Measurements from ENCODE around the gene AMIGO3.

The AMIGO3 gene

GRCh38 chr3:49721896-49722781, 2.7 kb upstream of the AMIGO3 start:
- H3K4me3 ChIP-seq (replicated peaks in 1 of 2; ENCODE audit: low read depth in 2 of 2, low read length in 2 of 2), result peak overlapping the region in 1 of 2 donors; percentile 99
- no peak for TF ChIP-seq CTCF (IDR thresholded peaks at IDR 0.05; ENCODE audit: low read depth, low read length)
- no peak for DNase-seq (ENCODE audit: low read depth in 2 of 2)

GRCh38 chr3:49721596-49721895, 2.1 kb upstream of the AMIGO3 start:
- H3K4me3 ChIP-seq (replicated peaks in 1 of 2; ENCODE audit: low read depth in 2 of 2, low read length in 2 of 2), result no peak overlapping the region
- no peak for DNase-seq (ENCODE audit: low read depth in 2 of 2)
- no peak for TF ChIP-seq CTCF (IDR thresholded peaks at IDR 0.05; ENCODE audit: low read depth, low read length)

GRCh38 chr3:49720855-49721595, 1.5 kb upstream of the AMIGO3 start:
- TF ChIP-seq CTCF (IDR thresholded peaks at IDR 0.05; ENCODE audit: low read depth, low read length), result no peak
- DNase-seq (ENCODE audit: low read depth in 2 of 2), result no peak
- no peak overlapping the region for H3K4me3 ChIP-seq (replicated peaks in 1 of 2; ENCODE audit: low read depth in 2 of 2, low read length in 2 of 2)

- H3K4me3 ChIP-seq (replicated peaks in 1 of 2; ENCODE audit: low read depth in 2 of 2, low read length in 2 of 2), result peak overlapping the region; percentile 52 to 53
- no peak for TF ChIP-seq CTCF (IDR thresholded peaks at IDR 0.05; ENCODE audit: low read depth, low read length)
- DNase-seq (ENCODE audit: low read depth in 2 of 2), result no peak
Measured at GRCh38 chr3:49718858-49719213, 648 bp downstream of the AMIGO3 start.

GRCh38 chr3:49717959-49718857, 1.3 kb downstream of the AMIGO3 start:
- no peak for DNase-seq (ENCODE audit: low read depth in 2 of 2)
- H3K4me3 ChIP-seq (replicated peaks in 1 of 2; ENCODE audit: low read depth in 2 of 2, low read length in 2 of 2), result peak overlapping the region in 1 of 2 donors; percentile 53
- no peak for TF ChIP-seq CTCF (IDR thresholded peaks at IDR 0.05; ENCODE audit: low read depth, low read length)

- no peak overlapping the region for H3K4me3 ChIP-seq (replicated peaks in 1 of 2; ENCODE audit: low read depth in 2 of 2, low read length in 2 of 2)
- DNase-seq (ENCODE audit: low read depth in 2 of 2), result no peak
- TF ChIP-seq CTCF (IDR thresholded peaks at IDR 0.05; ENCODE audit: low read depth, low read length), result no peak
Measured at GRCh38 chr3:49717211-49717958, 2.1 kb downstream of the AMIGO3 start.
